ENCODE results near the gene UNK. TPM values are rescaled to one million over a fixed set of nuclear protein-coding genes. Genes with fewer than 3 reads are reported as not detected.

UNK gene
- total and polyA plus RNA-seq, 2 donors (not counting 3 experiments of a cell fraction or from before 2014, with no cell fraction given): 18.0 to 23.2 TPM

- Histone ChIP-seq H3K36me3 (ENCODE audit: control insufficient read depth in 2 of 2, extremely low read depth in 1 of 2, insufficient read depth in 2 of 2, low read length in 2 of 2) (peaks cover 11 to 14% of the 10 kb centered on the region in 2 experiments), H3K9me1 (replicated peaks; ENCODE audit: control insufficient read depth, extremely low read depth, insufficient read depth, low read length) (no peaks in the 10 kb centered on the region), H3K79me2 (ENCODE audit: control insufficient read depth, insufficient read depth, low read length) (peaks cover 10% of the 10 kb centered on the region), H4K20me1 (replicated peaks; ENCODE audit: control insufficient read depth, extremely low read depth, insufficient read depth, low read length) (peaks cover 6% of the 10 kb centered on the region), H3K9me3 (replicated peaks; ENCODE audit: control insufficient read depth, insufficient read depth, low read length) (no peaks in the 10 kb centered on the region), H3K9ac (replicated peaks; ENCODE audit: extremely low read depth, insufficient read depth, low read length) (no peak overlapping the region), H3K27ac (ENCODE audit: insufficient read depth, low read depth, low read length) (no peak overlapping the region), H3K4me3 (replicated peaks in 1 of 3; ENCODE audit: insufficient read depth in 1 of 3, low read depth in 1 of 3, low read length in 3 of 3) (no peak overlapping the region), H3K4me1 (ENCODE audit: control insufficient read depth, extremely low read depth, insufficient read depth, low read length) (peaks cover 9% of the 10 kb centered on the region), H3K4me2 (ENCODE audit: insufficient read depth, low read length) (no peak overlapping the region), H3K27me3 (ENCODE audit: control insufficient read depth in 2 of 2, insufficient read depth in 2 of 2, low read length in 2 of 2) (no peaks in the 10 kb centered on the region), H2AFZ (ENCODE audit: low read depth, low read length) (no peak overlapping the region)
- no TSS peak for BruUV-seq (replicated peaks)
- intact Hi-C loops (cut with micrococcal nuclease) (loop anchor here (10.0 kb wide), 1 partner anchor 232 kb away; the partner anchor contains the start of gene CDK3), dilution Hi-C loops (cut with MboI; ENCODE audit: extremely low pct_ligation_motif_present, low sequenced_read_pairs) (no loop called here)
- POLR2A ChIA-PET: interaction anchor here (0.8 to 5.2 kb wide), 4 partner anchors 8 to 92 kb away, joined by 3 to 24 read pairs (median 3); partner anchors contain the start of gene GALK1
- FAIRE-seq: no peak
- TF ChIP-seq JUN (IDR thresholded peaks at IDR 0.05; ENCODE audit: borderline replicate concordance, insufficient read depth, insufficient read length, low read depth) (no peak), FOS (IDR thresholded peaks at IDR 0.05; ENCODE audit: borderline replicate concordance, insufficient read depth, low read length) (no peak), MYC (IDR thresholded peaks at IDR 0.05; ENCODE audit: low read depth, low read length) (no peak), POLR2A (IDR thresholded peaks at IDR 0.05; ENCODE audit: low read depth, low read length) (no peak), CTCF (IDR thresholded peaks at IDR 0.05; ENCODE audit: extremely low read depth in 1 of 2, insufficient read depth in 1 of 2, low read depth in 1 of 2, low read length in 2 of 2) (no peak), GATA2 (IDR thresholded peaks at IDR 0.05; ENCODE audit: insufficient read depth, insufficient read length, low read depth, low read length) (no peak), MAX (IDR thresholded peaks at IDR 0.05; ENCODE audit: insufficient read depth, insufficient read length) (no peak), EZH2 (IDR thresholded peaks at IDR 0.05; ENCODE audit: borderline replicate concordance, low read depth, low read length, severe bottlenecking) (no peak), POLR2AphosphoS5 (IDR thresholded peaks at IDR 0.05; ENCODE audit: insufficient read depth, low read depth, low read length) (no peak)
- CTCF ChIA-PET: interaction anchor here (0.7 to 3.5 kb wide), 9 partner anchors 8 to 139 kb away, joined by 3 to 29 read pairs (median 3); partner anchors contain the start of genes GALK1 and UNK
- no peak for DNase-seq (ENCODE audit: low read depth, low spot score)
Observed at GRCh38 chr17:75773121-75773807, 11.3 kb upstream of the UNK start.
